Glomerular endothelial cell (primary cell): ENCODE measurements around the gene SMIM38. TPM values are rescaled to one million over a fixed set of nuclear protein-coding genes. Genes with fewer than 3 reads are reported as not detected.

Experiments used
- DNase-seq: peaks from one replicate; pipeline ENCODE4 v3.0.0-alpha.2; 2011; ENCODE audit warnings: low read depth, low spot score; ENCODE audit errors: extremely low read depth
- total RNA-seq: library from RNA; depleted of rRNA; stranded (reverse); fragments of >200 nt; gene quantifications from 2 replicates; pipeline ENCODE4 v1.2.3, GENCODE V29; 2015

The SMIM38 gene
- total RNA-seq, 1 donor from 2014 or later: not detected

DNA sequence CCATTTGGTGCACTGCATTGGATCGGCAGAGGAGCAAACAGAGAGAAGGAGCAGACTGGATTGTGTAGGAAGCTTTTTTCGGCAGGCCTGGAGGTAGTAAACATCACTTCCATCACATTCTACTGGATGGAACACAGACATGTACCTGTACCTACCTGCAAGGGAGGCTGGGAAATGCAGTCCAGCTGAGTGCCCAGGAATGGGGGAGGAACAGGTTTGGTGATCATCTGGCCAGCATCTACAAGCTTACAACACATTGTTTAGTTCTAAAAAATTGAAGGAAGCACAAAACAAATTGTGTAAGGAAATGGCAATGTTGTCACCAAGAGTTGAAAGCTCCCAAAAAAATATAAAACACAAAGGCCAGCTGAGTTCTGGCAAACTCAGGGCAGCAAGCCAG is 19.1 kb downstream of the SMIM38 start:
- DNase-seq: no peak

DNA sequence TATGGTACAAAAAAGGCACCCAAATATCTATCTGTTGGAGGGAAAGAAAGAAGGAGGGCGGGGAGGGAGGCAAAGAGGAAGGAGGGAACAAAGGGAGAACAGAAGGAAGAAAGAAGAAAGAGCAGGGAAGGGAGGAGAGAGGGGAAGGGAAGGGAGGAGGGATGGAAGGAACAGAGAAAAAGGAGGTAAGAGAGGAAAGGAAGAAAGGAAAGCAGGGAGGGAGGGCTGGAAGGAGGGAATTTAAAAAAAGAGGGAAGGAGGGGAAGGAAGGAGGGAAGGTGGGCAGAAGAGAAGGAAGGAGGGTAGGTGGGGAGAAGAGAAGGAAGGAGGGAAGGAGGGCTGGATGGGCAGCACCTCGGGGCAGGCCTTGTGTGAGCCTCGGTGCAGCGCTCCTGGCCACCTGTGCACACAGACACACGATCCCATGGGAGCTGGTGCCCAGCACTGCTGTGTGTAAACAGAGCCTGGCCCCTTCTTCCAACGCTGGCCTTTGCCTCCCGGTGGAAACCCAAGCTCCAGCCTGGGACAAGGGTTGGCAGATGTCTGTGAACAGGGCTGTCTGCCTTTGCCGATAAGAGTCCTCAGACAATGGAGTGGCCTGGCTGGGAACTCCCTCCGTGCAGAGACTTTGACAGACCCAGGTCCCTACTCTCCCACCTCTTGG is 23.2 kb downstream of the SMIM38 start:
- no peak for DNase-seq

DNA sequence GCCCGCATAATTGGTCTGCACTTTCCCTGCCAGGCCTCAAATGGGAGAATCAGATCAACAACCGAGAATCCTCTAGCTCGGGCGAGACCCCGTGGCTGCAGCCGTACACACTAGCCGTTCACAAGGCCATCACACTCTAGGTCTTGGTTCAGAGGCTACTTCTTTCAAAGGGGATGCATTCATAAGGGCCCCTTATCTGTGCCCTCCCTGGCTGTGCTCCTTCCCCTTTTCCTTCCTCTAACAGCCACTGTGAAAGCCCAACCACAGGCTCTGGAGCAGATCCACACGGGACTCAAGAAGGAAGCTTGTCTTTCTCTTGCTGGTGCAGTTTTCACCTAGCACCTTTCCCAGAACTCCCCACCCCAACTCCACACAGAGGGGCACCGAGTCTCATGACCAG is 24.5 kb downstream of the SMIM38 start:
- no peak for DNase-seq

DNA sequence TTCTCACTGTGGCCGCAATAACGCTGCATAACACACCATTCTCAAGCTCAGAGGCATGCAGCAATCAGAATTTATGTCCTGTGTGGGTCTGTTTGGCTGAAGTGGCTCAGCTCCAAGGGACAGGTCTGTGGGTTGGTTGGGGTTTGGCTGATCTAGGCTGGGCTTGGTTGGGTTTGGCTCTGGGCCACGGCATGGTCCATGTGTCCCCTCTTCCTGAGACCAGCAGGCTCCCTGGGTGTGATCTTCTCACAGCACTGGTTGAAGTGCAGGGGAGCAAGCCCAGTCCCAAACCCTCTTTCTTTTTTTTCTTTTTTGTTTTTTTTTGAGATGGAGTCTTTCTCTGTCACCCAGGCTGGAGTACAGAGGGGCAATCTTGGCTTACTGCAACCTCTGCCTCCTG is 25.0 kb downstream of the SMIM38 start:
- no peak for DNase-seq

DNA sequence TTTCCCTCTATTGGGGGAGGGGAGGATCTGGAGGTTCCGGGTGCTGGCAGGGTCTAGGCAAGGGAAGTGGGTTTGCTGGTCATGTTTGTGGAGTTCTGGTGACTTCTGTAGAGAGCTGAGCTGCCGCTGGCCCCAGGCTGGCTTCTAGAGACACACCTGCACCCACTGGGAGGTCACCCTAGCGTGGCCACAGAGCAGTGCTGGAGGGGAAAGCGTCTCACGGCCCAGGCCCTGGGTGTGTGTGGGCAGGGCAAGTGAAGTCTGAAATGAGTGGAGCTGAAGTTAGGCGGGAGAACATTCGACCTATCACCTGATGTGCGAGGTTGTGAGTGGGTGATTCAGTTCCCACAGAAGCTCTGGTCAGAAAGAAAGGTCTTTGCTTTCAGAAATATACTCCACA is 27.9 kb downstream of the SMIM38 start:
- DNase-seq: no peak

DNA sequence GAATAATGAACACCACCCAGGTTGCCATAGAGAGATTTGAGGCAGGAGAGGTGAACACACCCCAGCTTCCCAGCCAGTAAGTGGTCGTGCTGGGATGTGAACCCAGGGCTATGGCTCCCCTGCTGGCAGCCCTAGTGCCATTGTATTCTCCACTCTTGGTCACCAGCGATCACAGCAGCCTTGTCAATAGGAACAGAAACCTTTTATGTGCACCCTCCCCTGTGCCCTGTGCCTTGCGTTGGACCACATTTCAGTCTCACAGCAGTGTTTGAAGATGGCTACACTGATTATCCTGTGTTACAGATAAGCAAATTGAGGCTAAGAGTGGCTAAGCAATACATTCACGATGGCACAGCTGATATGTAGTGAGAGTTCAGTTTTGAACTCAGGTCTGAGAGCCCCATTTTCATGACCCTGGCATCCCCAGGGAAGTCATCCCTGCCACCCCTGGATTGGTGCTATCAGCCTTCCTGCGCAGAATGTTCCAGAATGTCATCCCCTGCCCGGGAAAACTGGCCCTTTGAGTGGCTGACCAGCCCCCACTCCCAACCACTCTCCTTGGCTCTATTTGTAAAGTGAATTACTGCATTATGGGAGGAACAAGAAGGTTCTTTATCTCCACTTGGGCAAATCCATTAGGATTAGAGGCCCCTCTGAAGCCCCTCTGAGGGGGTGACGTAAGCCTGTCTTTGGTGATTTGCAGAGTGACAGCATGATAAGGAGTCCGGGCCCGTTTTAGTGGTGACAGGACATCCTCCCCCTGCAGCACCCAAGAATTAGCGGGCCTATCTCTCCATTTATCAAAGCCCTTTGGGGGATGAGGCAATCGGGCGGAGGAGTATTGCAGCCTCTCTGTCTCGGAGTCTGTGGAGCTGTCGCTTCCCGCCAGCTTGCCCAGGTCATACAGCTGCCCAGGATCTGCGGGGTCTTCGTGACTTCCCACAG is 30.9 kb downstream of the SMIM38 start:
- no peak for DNase-seq

DNA sequence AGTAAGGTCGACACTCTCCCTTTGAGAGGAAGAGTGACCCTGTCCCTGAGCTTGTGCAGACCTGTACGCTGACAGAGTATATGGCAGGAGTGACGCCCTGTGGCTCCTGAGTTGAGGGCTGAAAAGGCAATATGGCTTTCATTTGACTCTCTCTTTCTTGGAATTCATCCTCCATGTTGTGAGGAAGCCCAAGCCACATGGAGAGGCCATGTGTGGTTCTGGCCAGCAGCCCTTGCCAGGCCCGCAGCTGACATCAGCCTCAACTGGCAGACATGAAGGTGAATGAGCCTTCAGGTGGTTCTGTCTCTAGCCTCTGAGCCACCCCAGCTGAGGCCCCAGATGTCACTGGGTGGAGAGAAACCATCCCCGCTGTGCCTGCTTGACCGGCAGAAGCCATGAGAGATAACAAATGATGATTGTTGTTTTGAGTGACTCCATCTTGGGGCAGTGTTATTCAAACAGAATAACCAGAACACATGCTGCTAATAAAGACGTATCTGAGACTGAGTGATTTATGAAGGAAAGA is 31.9 kb downstream of the SMIM38 start:
- DNase-seq: no peak

DNA sequence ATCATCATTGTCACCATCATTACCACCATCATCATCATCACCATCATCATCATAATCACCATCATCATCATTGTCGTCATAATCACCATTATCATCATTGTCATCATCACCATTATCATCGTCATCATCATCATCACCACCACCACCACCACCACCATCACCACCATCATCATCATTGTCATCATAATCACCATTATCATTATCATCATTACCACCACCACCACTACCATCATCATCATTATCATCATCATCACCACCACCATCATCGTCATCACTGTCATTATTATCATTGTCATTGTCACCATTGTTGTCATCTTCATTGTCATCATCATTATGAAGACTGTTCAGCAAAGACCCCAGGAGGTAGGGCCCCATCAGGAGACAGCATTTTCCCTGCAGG is 33.3 kb downstream of the SMIM38 start:
- no peak for DNase-seq

DNA sequence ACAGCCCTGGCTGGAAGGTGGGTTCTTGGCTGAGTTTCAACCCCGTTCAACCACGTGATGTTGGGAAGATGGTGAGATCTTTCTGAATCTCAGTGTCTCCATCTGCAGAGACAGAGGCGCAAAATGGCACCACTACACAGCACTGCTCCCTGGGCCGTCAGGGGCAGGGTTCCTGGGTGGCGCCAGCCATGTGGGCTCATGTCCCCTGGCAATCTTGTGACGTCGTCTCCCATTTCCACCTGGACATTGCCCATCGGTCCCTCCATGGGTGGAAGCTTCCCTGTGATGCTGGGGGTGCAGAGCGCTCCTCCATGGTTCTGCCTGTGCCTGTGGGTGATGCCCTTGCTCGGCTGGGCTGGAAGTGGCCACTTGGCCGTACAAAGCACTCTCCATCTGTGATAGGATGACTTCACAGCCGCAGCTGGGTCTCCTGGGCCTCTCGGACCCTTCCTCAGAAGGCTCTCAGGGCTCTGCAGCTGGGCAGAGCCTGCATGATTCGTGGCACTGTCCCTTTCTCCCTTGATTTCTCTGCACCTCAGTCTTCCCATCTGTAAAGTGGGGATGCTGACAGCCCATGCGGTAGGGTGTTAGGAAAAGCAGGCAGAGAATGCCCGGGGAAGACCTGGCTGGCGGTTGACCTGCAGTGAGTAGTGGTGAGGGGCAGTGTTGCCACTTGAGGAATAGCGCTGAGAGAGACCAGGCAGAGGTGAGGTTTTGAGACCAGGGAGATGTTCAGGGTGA is 35.2 kb downstream of the SMIM38 start:
- DNase-seq: no peak

DNA sequence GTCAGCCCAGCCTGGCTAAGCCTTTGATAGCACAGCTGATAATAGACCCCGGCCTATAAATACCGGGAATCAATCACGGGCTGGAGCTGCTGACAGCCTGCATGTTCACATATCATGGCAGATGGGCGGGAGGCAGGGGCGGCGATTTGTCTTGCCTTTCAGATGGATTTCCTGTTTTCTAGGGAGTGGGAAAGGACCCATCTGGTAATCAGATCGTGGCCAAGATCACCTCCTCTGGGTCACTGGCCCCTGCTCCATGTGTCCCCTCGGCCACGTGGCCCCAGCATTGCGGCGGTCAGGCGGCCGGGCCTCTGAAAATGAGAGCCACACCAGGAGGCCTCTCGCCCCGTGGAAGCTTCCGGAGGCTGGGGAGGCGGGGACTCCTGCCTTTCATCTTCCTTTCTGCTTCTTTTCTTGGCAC is 36.6 kb downstream of the SMIM38 start:
- DNase-seq: no peak

DNA sequence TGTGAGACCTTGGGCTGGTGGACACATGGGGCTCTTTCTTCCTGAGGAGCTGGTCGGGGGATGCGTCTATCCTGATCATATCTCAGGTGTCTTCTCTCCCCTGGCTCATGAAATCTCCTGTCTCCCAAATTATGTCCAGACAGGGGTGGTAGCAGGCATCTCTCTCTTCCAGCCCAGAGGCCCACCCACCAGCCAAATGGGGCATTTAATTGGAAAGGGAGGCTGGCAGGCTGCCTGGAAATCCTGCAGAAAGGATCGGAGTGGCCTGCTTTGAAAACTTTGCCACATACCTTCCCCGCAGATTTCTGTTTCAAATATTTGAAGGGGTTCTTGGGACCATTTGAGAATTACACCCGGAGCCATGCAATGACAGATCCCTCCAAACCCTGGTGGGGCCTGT is 37.4 kb downstream of the SMIM38 start:
- DNase-seq: no peak

DNA sequence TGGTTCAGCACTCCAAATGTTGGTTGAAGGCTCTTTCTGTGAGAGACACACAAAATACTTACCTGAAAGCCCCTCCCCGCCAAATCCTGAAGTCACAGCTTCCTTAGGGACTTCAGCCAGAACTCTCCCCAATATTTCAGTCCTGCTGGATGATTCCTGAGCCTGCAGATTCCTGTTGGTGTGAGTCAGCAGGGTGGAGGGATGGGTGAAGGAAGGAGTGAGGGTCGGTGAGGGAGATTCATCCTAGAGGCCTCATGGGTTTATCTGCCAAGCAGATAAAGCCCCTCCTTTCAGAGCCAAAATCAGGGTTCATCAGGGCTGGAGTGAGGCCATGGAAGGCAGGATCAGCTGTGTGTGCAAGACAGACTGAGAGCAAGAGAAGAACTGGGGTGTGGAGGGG is 37.9 kb downstream of the SMIM38 start:
- DNase-seq: no peak

DNA sequence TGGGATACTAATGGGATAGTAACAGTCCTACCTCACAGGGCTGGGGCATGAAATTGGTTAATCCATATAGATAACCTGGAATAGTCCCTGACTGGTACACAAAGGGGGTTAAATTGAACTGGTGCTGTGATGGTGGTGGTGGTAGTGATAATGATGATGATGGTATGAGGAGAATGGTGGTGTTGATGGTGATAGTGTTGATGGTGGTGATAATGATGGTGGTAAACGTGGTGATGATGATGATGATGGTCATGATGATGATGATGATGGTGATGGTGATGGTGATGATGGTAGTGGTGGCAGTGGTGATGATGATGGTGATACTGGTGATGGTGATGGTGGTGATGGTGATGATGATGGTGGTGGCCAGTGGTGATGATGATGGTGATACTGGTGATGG is 38.7 kb downstream of the SMIM38 start:
- no peak for DNase-seq

DNA sequence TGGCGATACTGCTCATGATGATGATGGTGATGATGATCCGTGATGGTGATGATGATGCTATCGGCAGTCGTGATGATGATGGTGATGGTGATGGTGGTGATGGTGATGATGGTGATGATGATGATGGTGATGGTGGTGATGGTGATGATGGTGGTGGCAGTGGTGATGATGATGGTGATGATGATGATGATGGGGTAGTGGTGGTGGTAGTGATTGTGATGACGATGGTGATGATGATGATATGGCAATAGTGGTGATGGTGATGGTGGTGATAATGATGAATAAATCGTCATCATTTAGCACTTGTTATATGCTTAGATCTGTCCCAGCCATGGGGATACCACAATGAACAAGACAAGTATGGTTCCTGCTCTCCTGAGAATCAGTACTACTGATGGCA is 39.2 kb downstream of the SMIM38 start:
- DNase-seq: no peak

DNA sequence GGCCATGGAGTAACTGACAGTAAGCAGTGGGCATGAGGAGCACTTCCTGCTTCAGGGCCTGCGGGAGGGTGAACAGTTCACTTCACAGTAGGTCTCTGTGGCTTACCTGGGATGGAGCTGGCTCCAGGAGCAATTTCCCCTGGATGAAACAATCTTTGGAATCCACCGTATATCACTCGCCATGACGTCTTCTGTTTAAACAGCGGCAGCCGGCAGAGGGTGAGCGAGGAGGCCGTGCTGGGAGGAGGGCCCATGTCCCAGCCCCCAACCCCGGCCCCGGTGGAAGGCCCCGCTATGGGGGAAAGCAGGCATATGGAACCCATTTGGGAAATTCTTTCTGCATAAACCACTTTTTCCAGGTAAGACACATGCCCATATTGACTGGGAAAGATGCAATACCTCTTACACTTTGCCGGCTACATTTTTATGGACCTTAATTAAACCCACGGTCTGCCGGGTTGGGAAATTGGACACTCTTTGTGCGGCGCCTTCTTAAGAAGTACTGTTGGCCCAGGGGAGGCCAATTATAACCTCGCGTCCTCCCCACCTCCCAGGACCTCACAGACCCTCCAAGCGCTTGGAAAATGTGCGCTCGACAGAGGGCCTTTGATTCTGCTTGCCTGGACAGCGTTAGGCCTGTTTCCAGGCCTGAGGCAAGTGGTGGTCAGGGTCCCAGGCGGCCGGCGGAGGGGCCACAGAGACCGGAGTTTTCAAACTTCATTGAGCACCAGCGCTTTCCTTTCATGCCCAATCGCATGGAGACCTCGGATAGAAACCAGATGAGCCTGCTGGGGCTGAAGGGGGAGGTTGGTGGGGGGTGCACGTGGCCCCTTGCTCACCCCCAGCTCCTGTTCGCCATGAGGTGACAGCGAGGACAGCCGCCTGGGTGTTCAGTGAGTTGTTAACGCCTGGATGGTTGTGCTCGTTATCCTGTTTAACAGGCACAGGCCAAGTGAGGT is 40.4 kb downstream of the SMIM38 start:
- no peak for DNase-seq

DNA sequence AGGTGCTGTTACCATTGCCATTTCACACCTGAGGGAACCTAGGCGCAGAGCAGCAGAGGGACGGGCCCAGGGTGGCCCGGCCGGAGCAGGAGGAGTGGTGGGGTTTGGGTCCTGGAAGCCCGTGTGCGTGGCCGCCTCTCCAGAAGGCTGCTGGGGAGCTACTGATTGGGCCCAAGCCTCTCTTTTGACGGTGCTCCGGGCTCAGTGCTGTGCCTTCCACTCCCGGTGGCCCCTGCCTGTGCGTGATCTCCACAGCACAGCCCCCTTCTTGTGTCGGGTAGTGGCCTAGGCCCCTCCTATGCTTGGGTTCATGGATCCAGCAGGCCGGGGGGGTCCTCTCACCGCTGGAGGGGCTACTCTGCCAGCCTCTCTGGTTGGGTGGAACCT is 41.0 kb downstream of the SMIM38 start:
- no peak for DNase-seq

DNA sequence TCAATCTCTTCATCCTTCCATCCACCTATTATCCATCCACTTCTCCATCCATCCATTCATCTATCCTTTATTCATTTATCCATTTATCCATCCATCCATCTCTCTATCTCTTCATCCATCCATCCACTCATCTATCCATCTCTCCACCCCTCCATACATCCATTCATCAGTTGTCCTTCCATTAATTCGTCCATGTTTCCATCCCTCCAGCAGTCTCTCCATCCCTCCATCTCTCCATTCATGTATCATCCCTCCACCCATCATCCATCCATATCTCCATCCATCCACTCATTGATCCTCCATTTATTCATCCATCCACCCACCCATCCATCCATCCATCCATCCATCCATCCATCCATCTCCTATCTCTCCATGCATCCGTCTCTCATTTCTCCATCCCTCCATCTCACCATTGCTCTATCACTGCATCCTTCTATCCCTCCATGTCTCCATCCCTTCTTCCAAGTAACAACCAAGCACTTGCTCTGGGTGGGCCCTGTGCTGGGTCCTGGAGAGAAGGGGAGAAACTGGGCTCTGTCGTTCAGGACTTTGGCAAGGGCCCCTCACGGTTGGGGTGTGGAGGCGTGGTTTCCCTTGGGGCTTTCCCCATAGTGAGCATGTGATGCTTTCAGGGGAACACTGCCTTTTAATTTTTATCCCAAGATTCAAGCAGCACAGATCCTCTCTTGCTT is 43.3 kb downstream of the SMIM38 start:
- DNase-seq: no peak

DNA sequence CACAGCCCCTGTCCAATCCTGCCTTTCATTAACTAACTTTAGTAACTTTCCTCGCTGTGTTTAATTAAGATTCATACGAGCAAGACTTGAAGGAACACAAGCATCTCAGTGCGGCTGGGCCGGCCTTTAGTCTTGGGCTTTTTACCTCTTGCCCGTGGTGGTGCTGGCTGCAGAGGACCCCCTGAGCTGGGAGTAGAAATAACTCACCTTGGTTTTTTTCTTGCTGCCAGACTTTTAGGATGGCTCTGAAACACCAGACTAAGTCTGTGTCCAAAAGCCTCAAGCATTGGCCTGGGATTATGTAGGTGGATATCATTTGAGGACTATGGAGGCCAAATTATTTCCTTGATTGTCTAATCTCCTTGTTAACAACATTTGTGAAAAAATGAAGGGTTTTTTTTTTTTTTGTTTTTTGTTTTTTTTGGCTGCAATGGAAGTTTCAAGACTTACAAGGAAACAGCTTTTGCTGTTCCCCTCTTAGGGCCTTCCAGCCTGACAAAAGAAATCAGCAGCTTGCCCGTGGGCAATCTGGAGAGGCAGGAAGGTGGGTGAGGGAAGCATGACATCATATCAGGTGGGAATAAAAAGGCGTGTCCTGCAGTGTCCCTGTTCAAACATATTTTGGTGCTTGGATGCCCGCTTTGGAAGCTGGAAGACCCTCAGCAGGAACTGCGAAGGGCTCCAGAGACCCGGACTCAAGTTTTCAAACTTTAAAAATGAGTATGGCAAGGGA is 44.0 kb downstream of the SMIM38 start:
- no peak for DNase-seq
